GM19025 (cell line): ENCODE data around the gene DYRK2.

ENCODE experiments used
- ATAC-seq: cut with Tn5 transposase; IDR thresholded peaks from one replicate; pipeline ENCODE4 v1.9.1; 2021; ENCODE audit warnings: mild to moderate bottlenecking, low read depth, moderate library complexity; ENCODE audit not compliant: unreplicated experiment

Gene DYRK2

DNA sequence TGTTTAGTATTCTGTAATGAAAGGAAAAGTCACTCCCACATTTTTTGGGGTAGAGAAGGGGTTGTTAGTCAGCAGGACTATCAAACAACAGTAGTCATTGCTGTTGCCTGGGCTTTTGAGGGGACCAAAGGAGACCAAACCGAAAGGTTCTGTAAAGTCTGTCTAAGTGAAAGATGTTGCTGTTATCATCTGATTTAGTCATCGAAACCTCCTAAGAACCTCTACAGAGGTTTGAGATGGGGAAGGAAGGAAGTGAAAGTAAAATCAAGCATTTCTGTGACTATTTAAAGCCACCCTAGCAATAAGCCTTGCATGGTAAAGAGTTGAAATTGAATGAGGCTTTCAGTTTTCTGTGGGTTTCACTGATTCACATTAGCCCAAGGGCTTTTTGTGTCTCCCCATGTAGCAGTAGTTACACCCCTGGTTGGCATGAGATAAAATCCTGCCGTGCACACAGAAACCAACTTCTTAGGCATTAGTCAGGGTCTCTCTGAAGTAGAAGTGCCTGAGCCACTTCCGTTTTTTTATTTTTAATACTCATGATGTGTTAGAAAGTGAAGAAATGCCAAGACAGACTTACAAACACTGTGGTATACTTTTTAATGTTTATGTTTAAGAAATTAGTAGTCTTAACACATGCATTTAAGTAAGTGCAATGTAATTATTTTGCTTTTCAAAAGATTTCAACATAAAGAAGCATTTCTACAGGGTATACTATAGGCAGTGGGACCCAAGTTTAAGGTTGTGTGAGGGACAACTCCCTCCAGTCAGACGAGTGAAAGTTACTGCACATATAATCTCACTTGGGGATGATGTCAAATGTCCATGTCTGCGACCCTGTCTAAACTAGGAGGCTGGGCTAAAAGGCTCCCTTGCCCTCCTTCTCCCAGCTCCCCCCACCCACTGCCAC lies 50.4 kb downstream of the DYRK2 start:
- peak; percentile 96 for ATAC-seq

DNA sequence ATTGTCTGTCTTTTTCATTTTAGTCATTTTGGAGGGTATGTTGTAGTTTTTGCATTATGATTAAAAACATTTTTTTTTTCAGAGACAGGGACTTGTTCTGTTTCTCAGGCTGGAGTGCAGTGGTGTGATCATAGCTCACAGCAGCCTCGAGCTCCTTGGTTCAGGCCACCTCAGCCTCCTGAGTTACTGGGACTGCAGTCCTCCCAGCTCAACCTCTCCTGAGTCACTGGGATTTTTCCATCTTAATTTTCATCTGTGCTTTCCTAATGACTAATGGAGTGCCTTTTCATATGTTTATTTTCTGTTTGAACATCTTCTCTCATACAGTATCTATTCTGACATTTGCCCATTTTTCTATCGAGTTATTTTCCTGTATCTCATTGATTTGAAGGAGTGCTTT lies 52.6 kb downstream of the DYRK2 start:
- ATAC-seq: no peak

DNA sequence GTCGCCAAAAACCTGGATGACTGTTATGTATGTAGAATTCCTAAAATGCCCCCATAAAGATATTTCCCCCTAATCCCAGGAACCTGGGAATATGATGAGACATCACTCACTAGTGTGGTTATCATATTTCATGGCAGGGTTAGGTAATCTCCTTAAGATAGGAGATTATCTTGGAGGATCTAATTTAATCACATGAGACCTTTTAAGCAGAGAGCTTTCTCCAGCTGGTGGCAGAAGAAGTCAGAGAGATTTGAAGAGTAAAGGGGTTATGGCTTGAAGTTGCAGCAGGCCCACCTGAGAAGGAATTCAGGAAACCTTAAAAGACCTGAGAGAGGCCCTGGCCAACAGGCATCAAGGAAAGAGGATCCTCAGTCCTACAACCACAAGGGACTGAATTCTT lies 53.6 kb downstream of the DYRK2 start:
- ATAC-seq: no peak

DNA sequence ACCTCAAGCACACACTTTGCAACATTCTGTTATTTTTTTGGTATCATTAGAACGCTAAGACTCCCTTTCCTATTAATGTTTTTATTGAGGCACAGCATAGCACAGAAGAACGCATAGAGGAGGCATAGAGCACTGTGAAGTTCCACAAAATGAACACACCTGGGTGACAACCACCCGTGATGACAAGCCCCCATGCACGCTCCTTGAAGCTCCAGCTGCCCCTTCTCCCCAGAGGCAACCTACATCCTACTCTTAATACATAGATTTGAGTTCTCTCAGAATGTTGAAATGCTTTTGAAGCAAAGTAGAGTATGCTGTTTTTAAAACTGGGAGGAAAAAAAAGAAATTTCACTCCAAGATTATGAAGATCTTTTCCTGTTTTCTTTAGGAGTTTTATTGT lies 55.5 kb downstream of the DYRK2 start:
- ATAC-seq: no peak

DNA sequence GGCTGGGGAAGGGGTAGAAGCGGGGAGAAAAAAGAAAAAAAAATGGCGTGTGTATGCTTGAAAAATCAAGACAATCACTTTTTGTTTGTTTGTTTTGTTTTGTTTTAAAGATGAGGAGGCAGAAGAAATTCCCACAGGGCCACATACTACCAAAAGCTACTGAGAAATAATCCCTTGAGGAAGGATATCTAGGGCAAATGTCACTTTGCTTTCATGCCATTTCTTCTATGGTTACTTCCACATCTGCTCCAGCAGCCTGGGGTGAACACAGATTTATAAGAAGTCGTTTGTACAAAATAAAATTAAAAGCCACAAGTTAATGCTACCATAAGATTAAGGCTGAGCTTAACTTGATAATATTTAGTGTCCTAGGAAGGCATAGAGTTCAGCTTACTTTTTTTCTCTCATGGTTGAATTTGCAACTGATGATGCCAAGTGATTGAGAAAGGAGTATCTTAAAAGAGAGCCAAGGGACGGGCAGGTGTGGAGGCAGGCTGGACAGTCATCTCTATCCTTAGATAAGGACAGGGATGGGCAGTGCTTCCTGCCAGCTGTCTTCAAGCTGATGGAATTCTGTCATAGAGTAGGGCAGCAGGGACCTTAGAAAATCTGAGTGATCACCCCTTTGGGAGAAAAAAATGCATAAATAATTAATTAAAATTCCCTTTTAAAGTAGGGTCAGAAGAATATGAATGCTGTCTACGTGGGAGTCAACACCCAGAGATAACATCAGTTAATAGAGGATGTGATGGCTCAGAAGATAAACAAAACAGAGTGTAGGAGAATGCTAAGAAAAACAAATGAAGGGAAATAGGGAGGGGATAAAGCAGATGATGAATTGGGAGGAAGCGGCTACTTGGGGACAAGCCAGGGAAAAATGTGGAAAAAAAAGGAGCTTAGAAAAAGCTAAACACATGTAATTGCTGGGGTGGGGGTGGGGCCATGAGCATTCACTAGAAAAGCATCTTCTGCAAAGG lies 57.1 kb downstream of the DYRK2 start:
- no peak for ATAC-seq

DNA sequence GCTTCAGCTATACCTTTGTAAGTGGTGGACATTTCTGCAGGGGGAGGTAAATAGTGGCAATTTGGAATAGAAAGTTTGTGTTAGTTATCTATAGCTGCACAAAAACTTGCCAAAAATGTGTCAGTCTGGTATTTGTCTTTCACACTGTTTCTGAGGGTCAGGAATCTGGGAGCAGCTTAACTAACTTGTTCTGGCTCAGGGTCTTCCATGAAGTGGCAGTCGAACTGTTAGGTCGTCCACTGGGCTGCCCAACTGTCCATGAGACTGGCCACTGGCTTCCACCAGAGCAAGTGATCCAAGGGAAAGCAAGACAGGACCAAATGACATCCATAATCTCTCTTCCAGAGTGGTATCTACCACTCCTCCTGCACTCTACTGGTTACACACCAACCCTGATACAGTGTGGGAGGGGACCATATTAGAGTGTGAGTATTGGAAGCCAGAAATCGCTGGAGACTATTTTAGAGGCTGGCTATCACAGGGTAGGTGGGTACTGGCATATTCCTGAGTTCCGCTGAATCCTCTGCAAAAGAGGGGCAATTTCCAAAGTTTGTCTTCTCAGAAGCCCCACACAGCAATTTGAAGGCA lies 60.9 kb downstream of the DYRK2 start:
- no peak for ATAC-seq

DNA sequence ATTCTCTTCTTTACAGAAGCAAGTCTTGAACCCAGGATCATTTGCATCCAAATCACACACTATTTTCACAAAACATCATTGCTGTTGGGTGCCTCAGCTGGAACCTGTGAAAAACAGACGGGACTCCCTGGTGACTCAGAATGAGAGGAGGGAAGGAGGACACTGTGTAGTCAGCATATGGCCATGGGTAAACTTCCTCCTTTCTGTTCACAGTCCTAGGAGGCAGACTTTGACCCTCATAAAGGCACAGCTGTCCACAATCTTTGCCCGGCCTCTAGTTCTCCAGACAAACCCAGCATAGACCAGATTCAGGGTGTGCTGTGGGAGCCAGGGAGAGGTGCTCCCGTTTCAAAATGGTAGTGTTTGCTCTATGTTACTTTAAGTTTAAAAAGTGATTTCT lies 62.0 kb downstream of the DYRK2 start:
- ATAC-seq: peak; percentile 99

DNA sequence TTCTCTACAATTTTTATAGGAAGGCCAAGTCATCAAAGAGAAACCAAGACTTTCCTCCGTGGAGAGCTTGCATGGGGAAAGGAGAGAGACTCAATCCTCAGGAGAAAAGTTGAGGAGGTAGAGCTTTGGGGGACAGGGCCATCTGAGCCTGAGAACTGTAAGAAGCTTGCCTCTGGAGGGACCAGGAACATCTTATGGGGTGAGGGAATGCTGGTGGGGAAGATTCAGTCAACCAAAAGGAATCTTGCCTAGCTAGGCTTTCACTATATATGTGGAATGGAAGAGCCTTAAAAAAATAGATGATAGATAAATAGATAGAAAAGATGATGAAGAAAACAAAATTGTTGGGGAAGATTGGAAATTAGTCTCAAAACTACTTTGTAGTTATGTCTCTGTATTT lies 63.5 kb downstream of the DYRK2 start:
- no peak for ATAC-seq

DNA sequence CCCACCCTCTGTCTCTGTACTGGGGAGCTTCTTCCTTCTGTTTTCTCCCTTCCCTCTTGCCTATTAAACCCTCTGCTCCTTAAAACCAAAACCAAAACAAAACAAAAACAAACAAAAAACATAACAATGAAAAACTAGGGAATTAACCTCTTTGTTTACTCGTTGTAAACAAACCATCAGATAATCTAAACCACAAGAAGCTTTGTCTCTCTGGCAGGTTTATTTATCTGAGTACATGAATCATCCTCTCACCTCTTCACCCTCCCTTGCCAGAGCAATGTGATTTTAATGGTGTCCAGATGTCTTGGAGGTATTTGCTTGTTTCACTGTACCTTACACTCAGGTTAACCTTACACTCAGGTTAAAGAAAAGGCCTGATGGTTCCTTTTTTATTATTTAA lies 66.1 kb downstream of the DYRK2 start:
- ATAC-seq: no peak
